NCI-H146 treated with DMSO at 0.1 percent for 48 hours (cell line): ENCODE data around the gene CARD19.

Experiments
- DNase-seq: peaks from one replicate; lab custom pipeline; 2025; ENCODE audit not compliant: unreplicated experiment; lab: John Stamatoyannopoulos, UW

Gene CARD19

DNA sequence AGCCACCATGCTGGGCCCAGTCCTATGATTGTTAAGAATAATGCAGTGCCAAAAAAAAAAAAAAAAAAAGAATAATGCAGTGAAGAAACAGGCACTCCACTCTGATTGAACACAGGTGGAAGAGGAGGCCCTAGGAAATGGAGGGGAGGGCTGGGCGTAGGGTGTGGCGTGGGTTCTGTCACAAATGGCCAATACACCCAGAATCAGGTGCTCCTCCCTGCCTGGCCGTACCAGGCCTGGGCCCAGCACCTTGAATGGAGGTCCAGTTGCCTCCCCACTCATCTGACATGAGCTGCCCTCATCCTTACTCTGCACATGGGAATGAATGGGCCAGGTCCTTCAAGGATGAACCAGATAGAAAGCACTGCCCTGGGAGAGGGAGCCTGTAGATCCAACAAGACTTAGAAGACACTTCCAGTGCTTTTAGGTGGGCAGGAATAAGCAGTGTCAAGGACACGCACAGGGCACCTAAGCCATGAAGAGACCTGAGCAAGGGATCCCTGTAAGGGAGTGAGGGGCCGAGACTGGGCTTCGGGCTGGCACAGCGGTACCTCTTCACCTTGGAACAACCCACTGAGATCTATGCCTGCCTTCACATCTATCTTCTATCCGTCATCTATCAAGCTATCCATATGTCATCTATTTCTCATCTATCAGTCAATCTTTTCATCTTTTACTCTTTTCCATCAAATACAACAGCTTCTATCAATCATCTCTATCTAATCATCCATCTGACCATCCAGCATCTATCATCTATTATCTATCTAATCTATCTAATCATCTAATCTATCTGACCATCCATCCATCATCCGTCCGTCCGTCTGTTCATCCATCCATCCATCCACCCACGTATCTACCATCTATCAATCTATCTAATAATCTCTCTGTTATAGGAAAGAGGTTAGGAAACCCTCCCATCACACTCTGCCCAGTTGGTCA lies 22.2 kb downstream of the CARD19 start:
- no peak for DNase-seq

DNA sequence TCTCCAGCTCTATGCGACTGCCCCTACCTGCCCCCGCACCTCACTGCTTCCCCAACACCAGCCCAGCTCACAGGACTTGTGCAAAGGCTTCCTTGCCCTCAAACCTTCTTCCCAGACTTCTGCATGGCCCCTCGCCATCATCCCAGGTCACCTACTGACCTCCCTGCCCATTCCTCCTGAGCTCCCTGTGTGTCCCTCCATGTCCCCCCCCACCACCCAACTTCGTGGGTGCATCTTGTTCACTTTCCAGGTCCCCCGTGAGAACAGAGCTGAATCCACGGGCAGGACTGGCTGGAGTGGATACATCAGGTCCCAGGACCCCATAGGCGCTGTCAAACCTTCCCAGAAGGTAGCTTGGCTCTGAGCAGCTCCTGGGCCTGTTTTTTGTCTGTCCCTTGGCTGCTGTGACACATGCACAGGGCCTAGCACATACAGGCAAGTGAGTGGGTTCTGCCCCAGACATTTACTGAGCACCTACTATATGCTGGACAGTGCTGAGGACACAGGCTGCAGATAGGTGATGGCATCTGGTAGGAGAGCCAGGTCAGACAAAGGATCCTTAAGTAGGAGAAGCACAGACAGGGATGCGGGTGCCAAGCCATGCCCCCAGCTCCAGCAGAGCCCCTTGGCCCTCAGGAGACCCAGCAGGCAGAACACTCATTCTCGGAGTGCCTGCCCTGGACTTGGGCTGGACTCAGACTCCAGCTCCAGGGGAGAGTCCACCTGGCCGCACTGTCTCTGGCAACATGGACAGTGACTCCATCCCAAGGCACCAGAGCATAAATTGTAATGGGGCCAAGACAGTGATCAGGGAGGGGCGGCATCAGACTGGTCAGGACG lies 23.1 kb downstream of the CARD19 start:
- DNase-seq = no peak

DNA sequence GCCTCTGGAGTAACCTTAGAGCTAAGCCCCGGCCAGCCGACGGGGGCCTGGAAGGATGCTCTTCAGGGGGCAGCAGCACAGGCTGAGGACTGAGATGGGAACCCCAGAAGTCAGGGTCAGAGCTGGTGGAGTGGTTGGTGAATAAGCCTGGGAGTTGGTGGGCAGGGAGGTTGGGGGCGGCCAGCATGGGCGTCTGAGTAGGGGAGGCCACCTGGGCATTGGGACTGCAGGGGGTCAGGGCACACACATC lies 23.6 kb downstream of the CARD19 start:
- no peak for DNase-seq

DNA sequence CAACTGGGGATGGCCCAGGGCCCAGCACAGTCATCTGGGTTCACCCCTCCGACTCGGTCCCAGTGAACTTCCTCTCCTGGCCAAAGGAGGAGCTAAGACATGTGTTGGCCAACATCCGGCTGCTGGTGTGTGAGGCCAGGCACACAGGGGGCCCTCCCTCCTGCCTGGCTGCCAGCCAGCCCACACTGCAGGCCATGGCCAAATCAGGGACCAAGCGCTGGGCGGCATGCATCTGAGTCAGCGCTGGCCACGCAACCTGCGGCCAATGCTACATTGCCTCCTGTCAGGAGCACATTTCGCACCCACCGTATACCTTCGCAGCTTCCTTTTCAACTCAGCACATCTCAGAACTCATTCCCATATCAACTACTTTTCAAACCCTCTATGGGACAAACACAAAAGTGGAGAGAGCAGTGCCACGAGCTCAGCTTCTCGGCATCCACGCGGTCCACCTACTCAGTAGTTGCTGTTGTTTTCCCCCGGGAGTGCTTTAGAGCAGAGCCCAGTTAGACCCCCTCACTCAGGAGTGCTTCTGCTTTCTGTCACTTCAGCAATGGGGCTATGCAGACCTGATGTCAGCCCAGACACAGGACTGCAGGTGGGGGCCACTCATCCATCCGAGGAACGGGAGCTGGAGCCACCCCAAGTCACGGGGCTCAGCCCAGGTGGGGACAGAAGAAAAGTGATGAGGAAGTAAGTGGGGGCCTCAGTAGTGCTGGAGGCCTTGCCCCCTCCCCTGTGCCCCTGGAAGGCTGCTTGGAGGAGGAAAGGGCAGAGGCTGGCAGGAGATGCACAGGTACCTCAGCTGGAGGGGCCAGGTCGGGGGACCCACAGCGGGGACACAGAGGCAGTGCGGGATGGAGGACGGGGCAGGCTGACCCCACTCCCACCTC lies 24.2 kb downstream of the CARD19 start:
- DNase-seq = no peak

DNA sequence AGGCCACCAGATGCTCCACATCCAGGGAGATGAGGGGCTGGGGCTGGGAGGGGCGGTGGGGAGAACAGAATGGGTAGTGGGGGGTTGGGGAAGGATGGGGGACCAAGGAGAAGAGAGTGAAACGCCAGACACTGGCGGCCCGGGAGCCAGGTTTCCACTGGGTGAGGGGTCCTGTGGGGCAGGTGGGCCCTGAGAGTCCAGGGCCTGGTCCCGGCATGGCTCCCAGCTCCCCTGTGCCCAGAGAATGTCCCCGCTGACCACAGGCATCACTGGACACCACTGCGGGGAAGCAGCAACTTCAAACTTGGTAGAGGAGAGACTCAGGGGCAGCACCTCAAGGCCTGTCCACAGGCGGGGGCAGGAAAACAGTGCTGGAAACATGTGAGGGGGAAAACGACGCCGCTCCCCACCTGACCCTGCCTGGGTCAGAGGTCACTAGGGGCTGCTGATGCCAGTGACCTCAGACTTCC lies 24.9 kb downstream of the CARD19 start:
- no peak for DNase-seq

DNA sequence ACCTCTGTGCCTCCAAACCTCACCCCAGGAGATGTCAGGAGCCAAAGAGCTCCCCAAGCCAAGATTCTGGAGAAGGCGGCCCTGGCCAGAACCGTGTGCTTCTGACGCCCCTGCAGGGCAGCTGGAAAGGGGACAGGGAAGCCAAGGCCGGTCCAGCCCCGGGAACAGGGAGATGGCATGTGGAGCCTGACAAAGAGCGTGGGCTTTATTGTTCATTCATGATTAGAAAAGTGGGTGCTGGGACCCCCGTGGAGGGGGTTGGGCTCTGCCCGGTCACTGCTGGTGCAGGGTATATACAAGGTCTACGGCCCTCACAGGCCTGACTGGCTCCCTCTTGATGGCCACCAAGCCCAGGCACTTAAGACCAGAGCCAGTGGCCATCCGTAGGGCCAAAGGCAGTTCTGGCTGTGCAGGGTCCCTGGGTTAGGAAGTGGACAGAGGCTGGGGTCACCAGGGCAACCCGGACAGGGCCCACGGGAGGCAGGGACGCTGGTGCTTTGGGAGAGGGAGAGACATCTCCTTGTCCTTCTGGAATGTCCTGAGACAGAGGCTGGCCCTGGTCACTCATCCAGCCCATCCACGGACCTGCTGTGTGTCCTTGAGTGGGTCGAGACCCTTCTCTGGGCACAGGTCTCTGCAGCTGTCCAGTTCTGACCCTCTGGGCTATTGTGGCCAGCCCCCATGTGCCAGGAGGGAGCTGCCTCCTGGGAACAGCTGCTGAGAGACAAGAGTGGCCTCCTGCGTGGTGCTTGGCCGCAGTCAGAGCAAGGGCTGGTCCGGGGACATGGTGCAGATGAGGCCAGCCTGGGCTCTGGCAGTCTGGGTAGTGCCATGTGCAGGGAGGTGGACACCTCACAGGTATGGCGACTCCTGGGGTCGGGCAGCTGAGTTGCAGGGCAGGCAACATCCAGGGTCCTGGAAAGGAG lies 25.6 kb downstream of the CARD19 start:
- DNase-seq = no peak

DNA sequence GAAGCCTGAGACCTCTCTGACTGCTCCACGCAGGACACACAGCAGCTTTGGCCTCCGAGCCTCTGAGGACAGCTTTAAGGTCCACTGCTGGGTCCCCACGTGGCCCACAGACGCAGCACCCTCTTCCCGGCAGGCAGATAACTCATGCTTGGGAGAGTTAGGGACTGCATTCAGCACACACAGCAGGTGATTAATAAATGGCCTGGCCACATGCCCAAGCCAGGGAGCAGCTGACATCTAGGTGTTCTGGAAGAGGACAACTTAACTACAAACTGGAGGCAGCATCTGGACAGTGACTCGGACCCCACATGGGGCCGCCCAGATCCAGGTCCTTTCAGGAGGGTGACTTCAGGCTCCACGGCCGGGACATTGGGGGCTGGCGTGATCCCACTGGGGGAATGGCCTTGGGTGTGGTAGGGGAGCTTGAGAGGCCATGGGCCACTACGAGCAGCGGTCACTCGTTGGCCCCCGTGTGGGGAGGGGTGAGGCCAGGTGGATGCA lies 26.8 kb downstream of the CARD19 start:
- peak; percentile 5 for DNase-seq

DNA sequence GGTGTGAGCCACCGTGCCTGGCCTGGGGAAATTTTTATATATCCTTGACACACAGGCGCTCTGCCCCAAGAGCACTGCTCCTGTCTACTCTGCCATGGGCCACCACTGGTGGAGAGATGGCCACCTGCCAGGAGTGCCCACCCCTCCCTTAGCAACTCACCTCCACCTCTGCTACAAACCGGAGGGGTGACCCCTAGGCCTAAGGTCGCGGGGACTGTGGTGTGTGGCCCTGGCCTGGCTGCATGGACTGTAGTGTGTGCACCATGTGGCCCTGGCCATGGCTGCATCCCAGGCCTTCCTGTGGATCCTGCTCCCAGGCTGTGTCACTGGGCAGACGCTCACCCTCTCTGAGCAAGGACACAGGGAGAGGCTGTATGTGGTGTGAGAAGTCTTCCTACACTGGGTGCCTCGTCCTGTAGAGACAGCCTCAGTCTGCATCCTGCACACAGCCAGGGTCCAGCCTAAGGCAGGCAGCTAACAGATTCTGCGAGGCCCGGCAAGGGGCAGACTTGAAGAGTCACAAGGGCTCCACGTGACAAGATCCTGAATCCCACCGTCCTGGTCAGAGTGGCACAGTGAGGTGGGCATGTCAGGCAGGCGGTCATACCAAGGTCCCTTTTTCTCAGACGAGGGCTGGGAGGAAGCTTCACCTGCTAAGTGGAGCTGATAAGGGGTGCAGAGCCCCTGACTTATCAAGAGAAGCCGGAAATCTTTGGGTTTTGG lies 27.7 kb downstream of the CARD19 start:
- DNase-seq = no peak

DNA sequence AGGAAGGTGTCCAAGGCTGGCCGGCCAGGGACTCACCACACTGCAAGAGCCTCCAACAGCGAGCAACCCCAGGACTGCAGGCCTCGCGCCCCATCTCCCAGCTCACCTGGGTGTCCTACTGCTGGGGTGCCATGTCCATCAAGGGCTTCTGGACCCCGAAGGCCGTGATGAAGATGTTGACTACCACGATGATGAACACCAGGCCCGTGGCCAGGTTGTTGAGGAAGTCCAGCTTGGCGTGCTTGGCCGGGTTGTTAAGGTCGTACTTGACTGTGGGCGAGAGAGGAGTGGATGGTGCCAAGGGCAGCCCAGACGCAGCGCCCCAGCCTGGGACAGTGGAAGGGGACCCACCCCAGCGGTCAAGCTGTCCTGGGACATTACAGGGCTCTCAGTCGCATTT lies 28.8 kb downstream of the CARD19 start:
- no peak for DNase-seq

DNA sequence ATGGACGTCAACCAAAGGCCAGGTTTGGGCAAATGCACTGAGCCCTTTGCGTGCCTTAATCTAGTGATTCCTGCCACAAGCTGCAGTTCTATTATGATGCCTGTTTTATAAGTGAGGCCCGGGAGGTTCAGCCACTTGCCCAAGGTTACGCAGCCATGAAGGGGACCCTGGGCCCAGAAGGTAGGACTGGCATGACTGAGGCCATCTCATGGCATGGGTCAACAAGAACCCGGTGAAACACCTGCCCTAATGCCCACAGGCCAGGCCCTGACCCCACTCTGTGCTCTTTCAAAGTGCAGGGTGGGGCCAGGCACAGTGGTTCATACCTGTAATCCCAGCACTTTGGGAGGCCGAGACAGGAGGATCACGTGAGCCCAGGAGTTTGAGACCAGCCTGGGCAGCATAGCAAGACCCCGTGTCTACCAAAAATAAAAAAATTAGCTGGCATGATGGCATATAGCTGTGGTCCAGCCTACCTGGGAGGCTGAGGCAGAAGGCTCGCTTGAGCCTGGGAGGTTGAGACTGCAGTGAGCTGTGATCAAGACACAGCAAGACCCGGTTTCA lies 29.4 kb downstream of the CARD19 start:
- DNase-seq = no peak

DNA sequence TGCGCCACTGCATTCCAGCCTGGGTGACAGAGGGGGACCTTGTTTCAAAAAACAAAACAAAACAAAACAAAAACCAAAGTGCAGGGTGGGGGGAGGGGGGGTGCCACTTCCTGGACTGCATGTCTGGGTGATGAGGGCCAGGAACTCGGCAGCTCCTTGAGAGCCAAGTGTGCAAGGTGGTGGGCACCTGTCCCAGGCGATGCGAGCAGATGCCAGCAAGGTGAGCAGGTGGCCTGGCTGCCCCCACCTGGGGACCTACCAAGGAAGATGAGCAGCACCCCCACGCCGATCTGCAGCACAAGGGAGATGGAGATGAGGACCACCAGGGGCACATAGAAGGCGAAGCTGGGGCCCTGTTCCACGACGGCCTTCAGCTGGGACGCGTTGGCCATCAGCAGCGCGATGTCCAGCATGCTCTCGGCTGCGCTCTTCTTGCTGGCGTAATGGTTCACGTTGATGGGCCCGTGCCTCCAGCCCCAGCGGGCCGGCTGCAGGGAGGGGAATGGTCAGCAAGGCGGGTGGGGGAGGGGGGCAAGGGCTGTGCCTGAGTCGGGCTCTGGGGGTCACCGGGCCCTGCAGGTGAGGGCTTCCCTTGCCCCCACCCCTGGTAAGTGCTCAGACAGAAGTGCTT lies 30.2 kb downstream of the CARD19 start:
- DNase-seq = no peak

DNA sequence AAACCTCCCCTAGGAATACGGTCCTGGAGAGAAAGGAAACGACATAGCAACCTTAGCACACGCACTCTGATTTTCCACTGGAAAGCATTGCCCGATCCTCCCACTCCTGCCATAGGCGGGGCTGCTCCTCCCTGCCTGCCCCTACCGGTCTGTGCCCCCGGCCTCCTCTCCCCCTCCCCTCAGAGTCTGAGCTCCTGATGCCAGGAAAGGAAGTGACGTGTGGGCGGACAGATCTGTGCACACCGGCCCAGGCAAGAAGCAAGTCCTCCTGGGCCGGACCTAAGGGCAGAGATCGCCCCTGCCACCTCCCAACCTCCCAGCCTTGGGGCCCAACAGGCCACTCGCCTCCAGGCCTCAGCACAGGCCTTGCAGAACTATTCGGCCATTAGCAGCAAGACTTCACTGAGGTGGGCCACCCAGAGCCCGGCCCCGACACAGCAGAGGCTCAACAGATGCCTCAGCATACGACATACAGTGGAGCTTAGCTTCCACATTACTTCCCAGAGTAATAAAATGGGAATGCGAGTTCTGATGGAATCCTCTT lies 30.9 kb downstream of the CARD19 start:
- DNase-seq = no peak

DNA sequence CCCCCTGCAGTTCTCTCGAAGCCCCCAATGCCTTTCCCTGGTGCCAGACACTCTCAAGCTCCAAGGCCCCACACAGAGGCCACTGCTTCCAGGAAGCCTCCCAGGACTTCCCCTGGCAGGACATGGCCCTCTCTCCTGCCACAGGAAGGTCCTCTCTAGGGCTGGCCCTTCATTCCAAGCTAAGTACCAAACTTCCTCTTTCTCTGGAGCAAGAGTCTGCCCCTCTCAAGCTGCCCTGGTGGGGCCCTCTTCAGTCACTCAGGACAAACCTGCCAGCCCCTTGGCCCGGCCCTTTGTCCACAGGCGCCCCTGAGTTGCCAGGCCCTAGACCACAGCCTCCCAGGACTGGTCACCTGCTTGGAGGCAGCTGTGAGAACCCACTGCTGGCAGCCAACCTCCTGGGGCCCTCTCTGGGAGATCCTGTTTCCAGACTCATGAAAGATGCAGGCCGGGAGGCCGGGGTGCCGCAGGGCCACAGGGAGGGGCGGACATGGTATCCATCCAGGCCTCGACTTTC lies 31.4 kb downstream of the CARD19 start:
- DNase-seq = no peak

DNA sequence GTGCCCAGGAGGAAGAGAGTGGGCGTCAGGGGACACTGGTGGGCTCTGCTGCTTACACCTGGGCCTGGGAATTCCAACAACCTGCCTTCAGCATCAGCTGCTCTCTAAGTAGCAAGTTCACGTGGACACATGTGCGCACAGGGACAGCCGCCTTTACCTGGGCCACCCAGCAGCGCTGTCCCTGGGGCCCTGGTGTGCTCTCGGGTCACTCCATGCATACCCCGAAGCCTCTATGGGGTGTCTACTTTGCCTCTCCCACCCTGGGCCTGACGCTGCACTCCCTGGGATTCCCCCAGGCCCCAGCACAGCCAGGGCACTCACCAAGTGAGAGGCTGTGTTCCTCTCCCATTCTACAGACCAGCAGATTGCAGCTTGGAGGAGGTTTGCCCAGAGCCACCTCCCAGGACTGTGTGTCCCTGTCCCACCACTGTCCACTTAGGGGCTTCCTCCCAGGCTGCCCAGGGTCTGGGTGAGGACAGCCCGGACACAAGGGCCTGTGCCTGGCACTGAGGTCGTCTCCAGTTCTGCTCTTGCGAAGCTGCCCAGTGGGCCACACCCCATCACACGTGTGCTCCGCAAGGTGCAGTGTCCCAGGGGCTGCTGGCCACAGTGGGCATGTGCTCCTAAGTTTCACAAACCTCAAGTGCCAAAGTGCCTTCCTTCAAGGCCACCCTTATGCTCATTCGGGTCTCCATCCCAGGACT lies 32.1 kb downstream of the CARD19 start:
- no peak for DNase-seq

DNA sequence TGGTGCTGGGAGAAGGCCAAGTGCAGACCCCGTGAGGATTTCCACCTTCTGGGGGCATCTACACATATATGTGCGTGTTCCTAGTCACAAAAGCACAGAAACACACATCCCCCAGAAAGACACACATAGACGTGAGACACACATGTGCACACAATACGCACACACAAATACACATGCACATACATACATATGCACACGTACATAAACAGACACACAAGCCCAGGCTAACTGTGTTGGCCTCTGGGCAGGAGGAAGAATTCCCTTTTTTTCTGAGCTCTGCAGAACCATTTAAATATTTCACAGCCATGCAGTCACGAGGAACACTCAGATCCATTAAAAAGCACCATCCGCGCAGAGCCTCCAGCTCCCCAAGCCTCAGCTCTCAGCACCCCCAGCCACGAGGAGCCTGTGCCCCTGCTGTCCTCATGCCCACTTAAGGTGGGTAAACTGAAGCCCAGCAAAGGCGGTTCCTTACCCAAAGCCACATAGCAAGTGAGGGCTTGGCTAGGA lies 32.8 kb downstream of the CARD19 start:
- DNase-seq = no peak

DNA sequence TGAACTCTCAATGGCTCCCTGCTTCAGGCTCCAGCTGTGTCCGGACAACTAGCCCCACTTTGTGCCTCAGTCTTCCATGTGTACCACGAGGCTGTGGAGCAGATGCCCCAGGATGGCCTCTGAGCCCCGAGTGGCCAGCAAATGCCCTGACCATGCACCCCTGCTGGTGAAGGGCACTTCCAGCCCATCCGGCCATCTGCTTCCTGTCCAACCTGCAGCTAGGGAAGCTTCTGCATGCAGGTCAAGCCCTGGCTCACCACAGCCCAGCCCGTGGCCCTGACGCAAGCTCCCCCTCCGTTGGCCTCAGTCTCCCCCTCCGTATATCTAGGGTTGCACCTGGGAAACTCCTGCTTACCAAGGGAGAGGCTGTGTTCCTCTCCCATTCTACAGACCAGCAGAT lies 33.3 kb downstream of the CARD19 start:
- DNase-seq = no peak
